ENCODE data around the gene ZSCAN18. TPM values are rescaled to one million over a fixed set of nuclear protein-coding genes. Genes with fewer than 3 reads are reported as not detected.

ZSCAN18 gene
- polyA plus RNA-seq, 6 donors from 2014 or later, result 22.2 to 39.2 (median 36.7) TPM

Other genes starting within 250 kb of the ZSCAN18 start
- gene ZNF587, start 248.4 kb downstream of the ZSCAN18 start, polyA plus RNA-seq (ENCODE audit: low read depth in 6 of 6), result 10 to 100 TPM in 1 of 6 donors, 1 to 10 TPM in 5; 4.5 to 11.1 (median 6.8) TPM
- gene ZNF814, start 209.2 kb downstream of the ZSCAN18 start, polyA plus RNA-seq (ENCODE audit: low read depth in 6 of 6), result 10 to 100 TPM; 27.7 to 41.6 (median 34.5) TPM
- 1 to 10 TPM in 5 of 6 donors, under 1 TPM in 1; 0.80 to 6.4 (median 2.1) TPM for gene ZNF417, start 181.6 kb downstream of the ZSCAN18 start, polyA plus RNA-seq (ENCODE audit: low read depth in 6 of 6)
- 10 to 100 TPM in 4 of 6 donors, 1 to 10 TPM in 2; 7.9 to 23.3 (median 12.2) TPM for gene ZNF418, start 162.8 kb downstream of the ZSCAN18 start, polyA plus RNA-seq (ENCODE audit: low read depth in 6 of 6)
- gene ZNF256, start 150.5 kb downstream of the ZSCAN18 start, polyA plus RNA-seq (ENCODE audit: low read depth in 6 of 6), result 10 to 100 TPM in 5 of 6 donors, 1 to 10 TPM in 1; 9.1 to 20.6 (median 13.9) TPM
- gene C19orf18, start 123.7 kb downstream of the ZSCAN18 start, polyA plus RNA-seq (ENCODE audit: low read depth in 6 of 6), result under 1 TPM in 4 of 6 donors, not detected in 2; 0.41 to 0.89 (median 0.57) TPM
- 10 to 100 TPM in 3 of 6 donors, 1 to 10 TPM in 3; 6.1 to 16.0 (median 9.3) TPM for gene ZNF606, start 95.4 kb downstream of the ZSCAN18 start, polyA plus RNA-seq (ENCODE audit: low read depth in 6 of 6)
- gene ZSCAN1, start 64.2 kb downstream of the ZSCAN18 start, polyA plus RNA-seq (ENCODE audit: low read depth in 6 of 6), result not detected
- 10 to 100 TPM in 1 of 6 donors, 1 to 10 TPM in 4, not detected in 1; 4.2 to 11.1 (median 5.6) TPM for gene ZNF135, start 38.9 kb downstream of the ZSCAN18 start, polyA plus RNA-seq (ENCODE audit: low read depth in 6 of 6)
- gene ZNF329, start 52.6 kb upstream of the ZSCAN18 start, polyA plus RNA-seq (ENCODE audit: low read depth in 6 of 6), result 10 to 100 TPM in 1 of 6 donors, 1 to 10 TPM in 5; 2.5 to 11.2 (median 5.6) TPM
- gene ZNF274, start 84.8 kb upstream of the ZSCAN18 start, polyA plus RNA-seq (ENCODE audit: low read depth in 6 of 6), result 10 to 100 TPM; 45.1 to 65.9 (median 55.5) TPM
- 10 to 100 TPM; 16.4 to 41.1 (median 23.1) TPM for gene ZNF544, start 130.7 kb upstream of the ZSCAN18 start, polyA plus RNA-seq (ENCODE audit: low read depth in 6 of 6)
- gene ZNF8, start 180.7 kb upstream of the ZSCAN18 start, polyA plus RNA-seq (ENCODE audit: low read depth in 6 of 6), result 1 to 10 TPM in 1 of 6 donors, under 1 TPM in 4, not detected in 1; 0.21 to 1.0 (median 0.70) TPM
- 10 to 100 TPM; 47.2 to 88.7 (median 74.6) TPM for gene ERVK3-1, start 207.1 kb upstream of the ZSCAN18 start, polyA plus RNA-seq (ENCODE audit: low read depth in 6 of 6)
- gene ZSCAN22, start 228.8 kb upstream of the ZSCAN18 start, polyA plus RNA-seq (ENCODE audit: low read depth in 6 of 6), result 1 to 10 TPM in 5 of 6 donors, not detected in 1; 1.5 to 5.2 (median 2.1) TPM

Data from naive B cell (primary cell).